GM19193 (cell line): ENCODE data around the gene APBB2.

Source experiments
- POLR2A ChIP-seq: IDR thresholded peaks from 4 replicates; pipeline ENCODE4 v1.6.1; 2011; ENCODE audit not compliant: insufficient read depth, insufficient read length; ENCODE audit errors: extremely low read depth

The APBB2 gene

GRCh38 chr4:40908297-40908696 is 306.0 kb downstream of the APBB2 start:
- TF ChIP-seq POLR2A = no peak

- no peak for TF ChIP-seq POLR2A
Measured at GRCh38 chr4:40905414-40905813, 308.9 kb downstream of the APBB2 start.

- TF ChIP-seq POLR2A = no peak
Measured at GRCh38 chr4:40897557-40898203, 316.7 kb downstream of the APBB2 start.

- no peak for TF ChIP-seq POLR2A
Measured at GRCh38 chr4:40890764-40891163, 323.6 kb downstream of the APBB2 start.

- no peak for TF ChIP-seq POLR2A
Measured at GRCh38 chr4:40890199-40890598, 324.1 kb downstream of the APBB2 start.

- no peak for TF ChIP-seq POLR2A
Measured at GRCh38 chr4:40888933-40889332, 325.4 kb downstream of the APBB2 start.

GRCh38 chr4:40887764-40888131 is 326.6 kb downstream of the APBB2 start:
- no peak for TF ChIP-seq POLR2A

GRCh38 chr4:40886931-40887763 is 327.2 kb downstream of the APBB2 start:
- TF ChIP-seq POLR2A = no peak

GRCh38 chr4:40881851-40882250 is 332.5 kb downstream of the APBB2 start:
- no peak for TF ChIP-seq POLR2A

- TF ChIP-seq POLR2A = no peak
Measured at GRCh38 chr4:40881096-40881495, 333.2 kb downstream of the APBB2 start.

- no peak for TF ChIP-seq POLR2A
Measured at GRCh38 chr4:40878548-40879055, 335.7 kb downstream of the APBB2 start.

- no peak for TF ChIP-seq POLR2A
Measured at GRCh38 chr4:40877081-40877480, 337.3 kb downstream of the APBB2 start.

GRCh38 chr4:40875507-40876150 is 338.7 kb downstream of the APBB2 start:
- TF ChIP-seq POLR2A = no peak

- no peak for TF ChIP-seq POLR2A
Measured at GRCh38 chr4:40874901-40875300, 339.4 kb downstream of the APBB2 start.

- TF ChIP-seq POLR2A = no peak
Measured at GRCh38 chr4:40874331-40874730, 340.0 kb downstream of the APBB2 start.
